WTC11 (cell line): ENCODE results near the gene ELK1. TPM values are rescaled to one million over a fixed set of nuclear protein-coding genes. Genes with fewer than 3 reads are reported as not detected.

Experiments
- ATAC-seq: fragments of 200-7000 bp; cut with Tn5 transposase; 2 replicates; pipeline ENCODE4 v1.10.0; 2021; ENCODE audit warnings: mild to moderate bottlenecking, moderate library complexity
- CTCF ChIA-PET: fragments of 300-600 bp; sonication (Branson Sonifier 250); formaldehyde crosslinking; loops from one replicate; lab custom pipeline; 2021; ENCODE audit warnings: antibody characterized with exemption; lab: Charles Lee
- POLR2A ChIA-PET: fragments of 350-600 bp; sonication (Branson Sonifier 250); formaldehyde crosslinking; loops from one replicate; lab custom pipeline; 2021; ENCODE audit warnings: antibody characterized with exemption; lab: Charles Lee
- DNase-seq: peaks from one replicate; pipeline ENCODE4 v3.0.0; 2021; ENCODE audit warnings: low spot score
- H3K27ac Mint-ChIP-seq: 2 replicates; pipeline ENCODE4 v1.8.0; 2021; ENCODE audit warnings: mixed read lengths
- H3K27me3 Mint-ChIP-seq: 2 replicates; pipeline ENCODE4 v1.8.0; 2021; ENCODE audit warnings: low read depth, mild to moderate bottlenecking, moderate library complexity, mixed read lengths
- H3K36me3 Mint-ChIP-seq: 2 replicates; pipeline ENCODE4 v1.8.0; 2021; ENCODE audit warnings: mixed read lengths
- H3K4me1 Mint-ChIP-seq: 2 replicates; pipeline ENCODE4 v1.8.0; 2022; ENCODE audit warnings: mixed read lengths
- H3K4me3 Mint-ChIP-seq: 2 replicates; pipeline ENCODE4 v1.8.0; 2021; ENCODE audit warnings: mild to moderate bottlenecking, moderate library complexity, mixed read lengths
- H3K9me3 Mint-ChIP-seq: 2 replicates; pipeline ENCODE4 v1.8.0; 2021; ENCODE audit warnings: mixed read lengths
- ATF1 ChIP-seq: sonication (generic); formaldehyde crosslinking; IDR thresholded peaks from 2 replicates; pipeline ENCODE4 v1.8.1; 2023; ENCODE audit warnings: mild to moderate bottlenecking, moderate library complexity, missing genetic modification reagents
- CBFB ChIP-seq: sonication (generic); formaldehyde crosslinking; IDR thresholded peaks from 2 replicates; pipeline ENCODE4 v1.8.1; 2022; ENCODE audit warnings: mild to moderate bottlenecking, low read depth, missing genetic modification reagents
- CREB1 ChIP-seq: sonication (generic); formaldehyde crosslinking; IDR thresholded peaks from 2 replicates; pipeline ENCODE4 v1.8.0; 2023; ENCODE audit warnings: mild to moderate bottlenecking, missing genetic modification reagents
- CTCF ChIP-seq: fragments of 200-600 bp; IDR thresholded peaks from 2 replicates; pipeline ENCODE4 v1.8.0; 2022; ENCODE audit warnings: antibody characterized with exemption
- ERG ChIP-seq: fragments of 250-450 bp; sonication (Bioruptor Pico); IDR thresholded peaks from 2 replicates; pipeline ENCODE4 v1.8.0; 2021; ENCODE audit warnings: mild to moderate bottlenecking
- ETV6 ChIP-seq: sonication (generic); formaldehyde crosslinking; IDR thresholded peaks from 2 replicates; pipeline ENCODE4 v1.8.1; 2022; ENCODE audit warnings: mild to moderate bottlenecking, missing genetic modification reagents
- JAZF1 ChIP-seq: fragments of 250-450 bp; sonication (Bioruptor Pico); IDR thresholded peaks from 2 replicates; pipeline ENCODE4 v1.9.0; 2021; ENCODE audit warnings: moderate library complexity, mild to moderate bottlenecking, inconsistent platforms
- JUN ChIP-seq: sonication (generic); formaldehyde crosslinking; IDR thresholded peaks from 2 replicates; pipeline ENCODE4 v1.8.0; 2023; ENCODE audit warnings: mild to moderate bottlenecking, missing genetic modification reagents
- KAT7 ChIP-seq: sonication (generic); formaldehyde crosslinking; IDR thresholded peaks from 2 replicates; pipeline ENCODE4 v1.8.1; 2023; ENCODE audit warnings: missing genetic modification reagents, mild to moderate bottlenecking, borderline replicate concordance
- MLX ChIP-seq: sonication (generic); formaldehyde crosslinking; IDR thresholded peaks from 2 replicates; pipeline ENCODE4 v1.8.1; 2023; ENCODE audit warnings: mild to moderate bottlenecking, missing genetic modification reagents, moderate library complexity
- PRRX2 ChIP-seq: fragments of 250-450 bp; sonication (Bioruptor Pico); IDR thresholded peaks from 2 replicates; pipeline ENCODE4 v1.8.0; 2021; ENCODE audit warnings: mild to moderate bottlenecking
- SMAD3 ChIP-seq: sonication (generic); formaldehyde crosslinking; IDR thresholded peaks from 2 replicates; pipeline ENCODE4 v1.8.0; 2022; ENCODE audit warnings: missing genetic modification reagents, mild to moderate bottlenecking, borderline replicate concordance
- SP1 ChIP-seq: sonication (generic); formaldehyde crosslinking; conservative IDR thresholded peaks from 2 replicates; pipeline ENCODE4 v1.8.1; 2022; ENCODE audit warnings: missing genetic modification reagents
- TCF7 ChIP-seq: sonication (generic); formaldehyde crosslinking; IDR thresholded peaks from 2 replicates; pipeline ENCODE4 v1.8.0; 2022; ENCODE audit warnings: mild to moderate bottlenecking, low read depth, missing genetic modification reagents, moderate library complexity
- ZBTB21 ChIP-seq: sonication (generic); formaldehyde crosslinking; IDR thresholded peaks from 2 replicates; pipeline ENCODE4 v1.8.1; 2023; ENCODE audit warnings: mild to moderate bottlenecking, missing genetic modification reagents, borderline replicate concordance
- ZNF416 ChIP-seq: fragments of 250-450 bp; sonication (Bioruptor Pico); IDR thresholded peaks from 2 replicates; pipeline ENCODE4 v1.9.0; 2021; ENCODE audit warnings: mild to moderate bottlenecking, inconsistent platforms
- ZSCAN18 ChIP-seq: fragments of 250-450 bp; sonication (Bioruptor Pico); IDR thresholded peaks from 2 replicates; pipeline ENCODE4 v2.1.2; 2022; ENCODE audit warnings: mild to moderate bottlenecking, moderate library complexity
- total RNA-seq: library from RNA; stranded (reverse); gene quantifications from 3 replicates; pipeline ENCODE4 v1.2.3, GENCODE V29; 2021
- TF ChIP-seq, protein P1 (sequence below): sonication (generic); formaldehyde crosslinking; IDR thresholded peaks from 2 replicates; pipeline ENCODE4 v1.8.1; 2023; ENCODE audit warnings: mild to moderate bottlenecking, missing genetic modification reagents
- TF ChIP-seq, protein P2 (sequence below): sonication (generic); formaldehyde crosslinking; IDR thresholded peaks from 2 replicates; pipeline ENCODE4 v1.8.0; 2023; ENCODE audit warnings: missing genetic modification reagents

The ELK1 gene
- total RNA-seq, 1 experiment from 2014 or later, result 35.8 TPM

DNA sequence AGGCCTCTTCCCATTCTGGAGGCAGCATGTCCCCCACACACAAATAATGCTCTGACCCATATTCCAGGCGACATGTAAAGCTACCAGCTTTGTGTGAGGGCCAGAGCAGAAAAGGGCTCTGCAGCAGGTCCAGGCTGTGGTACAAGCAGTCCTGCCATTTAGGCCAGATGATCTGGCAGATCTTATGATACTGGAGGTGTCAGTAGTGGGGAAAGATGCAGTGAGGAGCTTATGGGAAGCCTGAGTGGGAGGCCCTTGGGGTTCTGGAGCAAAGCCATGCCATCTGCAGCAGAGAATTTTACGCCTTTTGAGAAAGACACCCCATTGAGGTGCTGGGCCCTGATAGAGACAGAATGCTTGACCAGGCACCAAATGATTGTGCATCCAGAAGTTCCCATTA is 38.4 kb downstream of the ELK1 start:
- Mint-ChIP-seq H3K4me1 (peaks cover 19% of the 10 kb centered on the region), H3K4me3 (no peak overlapping the region), H3K27me3 (no peaks in the 10 kb centered on the region; the same call in 1 of the 2 replicates), H3K36me3 (peaks cover 4% of the 10 kb centered on the region; the same call in 1 of the 2 replicates), H3K27ac (no peak overlapping the region), H3K9me3 (peaks cover 5% of the 10 kb centered on the region)
- ATAC-seq, result no peak
- DNase-seq, result no peak
- TF ChIP-seq ZNF416 (CRISPR knock-in tag) (no peak), TCF7 (CRISPR knock-in tag) (no peak), CBFB (CRISPR knock-in tag) (no peak), ZBTB21 (CRISPR knock-in tag) (no peak), JAZF1 (no peak)
- POLR2A ChIA-PET, result no interaction called here
- CTCF ChIA-PET, result no interaction called here

DNA sequence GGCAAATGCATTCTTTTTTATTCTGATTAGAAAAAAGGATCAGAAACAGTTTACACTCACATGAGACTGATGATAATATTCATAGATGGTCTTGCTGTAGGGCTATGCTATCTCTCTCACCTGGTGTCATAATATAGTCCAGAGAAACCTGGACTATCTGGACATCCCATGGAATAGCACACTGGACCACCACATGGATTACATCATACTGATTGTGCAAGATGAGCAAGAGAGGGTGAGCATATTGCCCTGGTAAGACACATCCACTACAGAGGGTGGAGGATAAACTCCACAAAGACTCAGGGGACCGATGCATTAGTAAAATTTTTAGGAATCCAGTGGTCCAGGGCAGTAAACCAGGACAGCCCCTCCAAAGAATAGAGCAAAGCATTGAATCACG is 38.9 kb downstream of the ELK1 start:
- peaks cover 19% of the 10 kb centered on the region for H3K4me1 Mint-ChIP-seq
- no peak overlapping the region for H3K27ac Mint-ChIP-seq
- ChIA-PET POLR2A (no interaction called here), CTCF (no interaction called here)
- no peak for ATAC-seq
- peaks cover 4% of the 10 kb centered on the region; the same call in 1 of the 2 replicates for H3K36me3 Mint-ChIP-seq
- no peak overlapping the region for H3K4me3 Mint-ChIP-seq
- no peak for DNase-seq
- TF ChIP-seq KAT7 (CRISPR knock-in tag) (no peak), JAZF1 (no peak), ETV6 (no peak), ERG (CRISPR knock-in tag) (no peak), ATF1 (CRISPR knock-in tag) (no peak)
- no peaks in the 10 kb centered on the region for H3K27me3 Mint-ChIP-seq
- peaks cover 5% of the 10 kb centered on the region for H3K9me3 Mint-ChIP-seq

GRCh38 chrX:47610511-47610910 is 39.9 kb downstream of the ELK1 start:
- Mint-ChIP-seq H3K9me3 (peaks cover 5% of the 10 kb centered on the region), H3K4me3 (no peak overlapping the region), H3K36me3 (peaks cover 4% of the 10 kb centered on the region; the same call in 1 of the 2 replicates), H3K4me1 (peaks cover 19% of the 10 kb centered on the region), H3K27ac (no peak overlapping the region), H3K27me3 (no peaks in the 10 kb centered on the region)
- DNase-seq (no peak), ATAC-seq (no peak)
- CTCF ChIA-PET, result no interaction called here
- POLR2A ChIA-PET, result no interaction called here
- no peak for TF ChIP-seq JAZF1
- TF ChIP-seq, protein P1, sequence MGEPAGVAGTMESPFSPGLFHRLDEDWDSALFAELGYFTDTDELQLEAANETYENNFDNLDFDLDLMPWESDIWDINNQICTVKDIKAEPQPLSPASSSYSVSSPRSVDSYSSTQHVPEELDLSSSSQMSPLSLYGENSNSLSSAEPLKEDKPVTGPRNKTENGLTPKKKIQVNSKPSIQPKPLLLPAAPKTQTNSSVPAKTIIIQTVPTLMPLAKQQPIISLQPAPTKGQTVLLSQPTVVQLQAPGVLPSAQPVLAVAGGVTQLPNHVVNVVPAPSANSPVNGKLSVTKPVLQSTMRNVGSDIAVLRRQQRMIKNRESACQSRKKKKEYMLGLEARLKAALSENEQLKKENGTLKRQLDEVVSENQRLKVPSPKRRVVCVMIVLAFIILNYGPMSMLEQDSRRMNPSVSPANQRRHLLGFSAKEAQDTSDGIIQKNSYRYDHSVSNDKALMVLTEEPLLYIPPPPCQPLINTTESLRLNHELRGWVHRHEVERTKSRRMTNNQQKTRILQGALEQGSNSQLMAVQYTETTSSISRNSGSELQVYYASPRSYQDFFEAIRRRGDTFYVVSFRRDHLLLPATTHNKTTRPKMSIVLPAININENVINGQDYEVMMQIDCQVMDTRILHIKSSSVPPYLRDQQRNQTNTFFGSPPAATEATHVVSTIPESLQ (CRISPR knock-in tag), result no peak
- TF ChIP-seq SMAD3 (CRISPR knock-in tag), result no peak
- no peak for TF ChIP-seq SP1 (CRISPR knock-in tag)
- no peak for TF ChIP-seq CTCF
- no peak for TF ChIP-seq PRRX2 (CRISPR knock-in tag)
- no peak for TF ChIP-seq CREB1 (CRISPR knock-in tag)
- TF ChIP-seq MLX (CRISPR knock-in tag), result no peak
- TF ChIP-seq JUN (CRISPR knock-in tag), result no peak
- TF ChIP-seq, protein P2, sequence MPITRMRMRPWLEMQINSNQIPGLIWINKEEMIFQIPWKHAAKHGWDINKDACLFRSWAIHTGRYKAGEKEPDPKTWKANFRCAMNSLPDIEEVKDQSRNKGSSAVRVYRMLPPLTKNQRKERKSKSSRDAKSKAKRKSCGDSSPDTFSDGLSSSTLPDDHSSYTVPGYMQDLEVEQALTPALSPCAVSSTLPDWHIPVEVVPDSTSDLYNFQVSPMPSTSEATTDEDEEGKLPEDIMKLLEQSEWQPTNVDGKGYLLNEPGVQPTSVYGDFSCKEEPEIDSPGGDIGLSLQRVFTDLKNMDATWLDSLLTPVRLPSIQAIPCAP (CRISPR knock-in tag), result no peak
- TF ChIP-seq ZSCAN18, result no peak
- TF ChIP-seq TCF7 (CRISPR knock-in tag), result no peak
- TF ChIP-seq, all 79 proteins: peak for 0
